ENCODE measurements around the gene IRGQ.

Gene IRGQ

GRCh38 chr19:43599635-43600295 is 3.8 kb upstream of the IRGQ start:
- peak overlapping the region; percentile 35; the same call in 1 of the 2 replicates for H3K9ac ChIP-seq
- H3K36me3 ChIP-seq, result peaks cover 49% of the 10 kb centered on the region
- H3K4me1 ChIP-seq, result peaks cover 60% of the 10 kb centered on the region
- H4K20me1 ChIP-seq, result peaks cover 32% of the 10 kb centered on the region; the same call in 1 of the 2 replicates
- H3K4me3 ChIP-seq, result no peak overlapping the region
- H3K4me2 ChIP-seq, result no peak overlapping the region
- H3K27ac ChIP-seq, result no peak overlapping the region
- H3K27me3 ChIP-seq, result no peaks in the 10 kb centered on the region
- H3K9me3 ChIP-seq, result no peaks in the 10 kb centered on the region
- no peak for TF ChIP-seq Cebpa-rat (IDR thresholded peaks at IDR 0.05)

GRCh38 chr19:43598445-43599240 is 2.7 kb upstream of the IRGQ start:
- H3K4me3 ChIP-seq, result no peak overlapping the region
- peaks cover 34% of the 10 kb centered on the region; the same call in 1 of the 2 replicates for H4K20me1 ChIP-seq
- H3K27me3 ChIP-seq, result no peaks in the 10 kb centered on the region
- peak overlapping the region; percentile 99 for H3K4me2 ChIP-seq
- no peak for TF ChIP-seq Cebpa-rat (IDR thresholded peaks at IDR 0.05)
- H3K9me3 ChIP-seq, result no peaks in the 10 kb centered on the region
- 0 out of 2 replicates have a peak overlapping the region, but pooled peaks have one; percentile 91 for H3K9ac ChIP-seq
- H3K36me3 ChIP-seq, result peaks cover 53% of the 10 kb centered on the region
- peaks cover 58% of the 10 kb centered on the region for H3K4me1 ChIP-seq
- H3K27ac ChIP-seq, result no peak overlapping the region

GRCh38 chr19:43597876-43598275 is 1.9 kb upstream of the IRGQ start:
- Histone ChIP-seq H3K9ac (peak overlapping the region; percentile 91), H3K4me2 (peak overlapping the region; percentile 99), H3K27ac (no peak overlapping the region), H3K9me3 (no peaks in the 10 kb centered on the region), H3K36me3 (peaks cover 59% of the 10 kb centered on the region), H3K4me3 (peak overlapping the region; percentile 82), H3K27me3 (no peaks in the 10 kb centered on the region), H4K20me1 (peaks cover 37% of the 10 kb centered on the region; the same call in 1 of the 2 replicates), H3K4me1 (peaks cover 51% of the 10 kb centered on the region)
- no peak for TF ChIP-seq Cebpa-rat (IDR thresholded peaks at IDR 0.05)

GRCh38 chr19:43596842-43597461 is 1.0 kb upstream of the IRGQ start:
- H4K20me1 ChIP-seq, result peaks cover 46% of the 10 kb centered on the region; the same call in 1 of the 2 replicates
- H3K9ac ChIP-seq, result peak overlapping the region; percentile 91
- H3K4me1 ChIP-seq, result peaks cover 42% of the 10 kb centered on the region
- no peaks in the 10 kb centered on the region for H3K27me3 ChIP-seq
- H3K4me2 ChIP-seq, result peak overlapping the region; percentile 99
- H3K9me3 ChIP-seq, result no peaks in the 10 kb centered on the region
- H3K36me3 ChIP-seq, result peaks cover 59% of the 10 kb centered on the region
- peak overlapping the region; percentile 82 for H3K4me3 ChIP-seq
- TF ChIP-seq Cebpa-rat (IDR thresholded peaks at IDR 0.05), result no peak
- peak overlapping the region; percentile 94 for H3K27ac ChIP-seq

- Histone ChIP-seq H3K9ac (peak overlapping the region; percentile 91), H3K27ac (peak overlapping the region; percentile 94), H3K4me2 (peak overlapping the region; percentile 98), H4K20me1 (peaks cover 54% of the 10 kb centered on the region; the same call in 1 of the 2 replicates), H3K4me3 (peak overlapping the region; percentile 82), H3K4me1 (peaks cover 40% of the 10 kb centered on the region), H3K27me3 (no peaks in the 10 kb centered on the region), H3K9me3 (no peaks in the 10 kb centered on the region), H3K36me3 (peaks cover 59% of the 10 kb centered on the region)
- no peak for TF ChIP-seq Cebpa-rat (IDR thresholded peaks at IDR 0.05)
These were observed 332 bp downstream of the IRGQ start for GRCh38 chr19:43595605-43595998.

- Histone ChIP-seq H3K4me3 (peak overlapping the region; percentile 82), H4K20me1 (peaks cover 55% of the 10 kb centered on the region; the same call in 1 of the 2 replicates), H3K27ac (peak overlapping the region; percentile 94), H3K36me3 (peaks cover 59% of the 10 kb centered on the region), H3K27me3 (no peaks in the 10 kb centered on the region), H3K4me1 (peaks cover 46% of the 10 kb centered on the region), H3K4me2 (peak overlapping the region; percentile 98), H3K9me3 (no peaks in the 10 kb centered on the region), H3K9ac (peak overlapping the region; percentile 91)
- no peak for TF ChIP-seq Cebpa-rat (IDR thresholded peaks at IDR 0.05)
These were observed 977 bp downstream of the IRGQ start for GRCh38 chr19:43594710-43595604.

GRCh38 chr19:43594081-43594697 is 1.7 kb downstream of the IRGQ start:
- peak overlapping the region; percentile 98 for H3K4me2 ChIP-seq
- TF ChIP-seq Cebpa-rat (IDR thresholded peaks at IDR 0.05), result no peak
- no peaks in the 10 kb centered on the region for H3K9me3 ChIP-seq
- H3K36me3 ChIP-seq, result peaks cover 59% of the 10 kb centered on the region
- H4K20me1 ChIP-seq, result peaks cover 47% of the 10 kb centered on the region; the same call in 1 of the 2 replicates
- peak overlapping the region; percentile 82 for H3K4me3 ChIP-seq
- H3K27me3 ChIP-seq, result no peaks in the 10 kb centered on the region
- H3K9ac ChIP-seq, result no peak overlapping the region
- peak overlapping the region; percentile 32; the same call in 1 of the 2 replicates for H3K27ac ChIP-seq
- peaks cover 54% of the 10 kb centered on the region for H3K4me1 ChIP-seq

- H3K4me3 ChIP-seq, result no peak overlapping the region
- H3K4me2 ChIP-seq, result no peak overlapping the region
- H3K27me3 ChIP-seq, result no peaks in the 10 kb centered on the region
- no peaks in the 10 kb centered on the region for H3K9me3 ChIP-seq
- H3K27ac ChIP-seq, result no peak overlapping the region
- no peak for TF ChIP-seq Cebpa-rat (IDR thresholded peaks at IDR 0.05)
- H3K9ac ChIP-seq, result no peak overlapping the region
- peaks cover 37% of the 10 kb centered on the region; the same call in 1 of the 2 replicates for H4K20me1 ChIP-seq
- peaks cover 45% of the 10 kb centered on the region for H3K4me1 ChIP-seq
- peaks cover 55% of the 10 kb centered on the region for H3K36me3 ChIP-seq
These were observed 3.1 kb downstream of the IRGQ start for GRCh38 chr19:43592800-43593350.
